H1 (cell line): ENCODE results near the gene GRIA2. TPM values are rescaled to one million over a fixed set of nuclear protein-coding genes. Genes with fewer than 3 reads are reported as not detected.

Experiments
- CTCF ChIA-PET: fragments of 300-600 bp; sonication (Branson Sonifier 250); formaldehyde crosslinking; loops from one replicate; lab custom pipeline; 2021; ENCODE audit not compliant: partially characterized antibody; lab: Charles Lee
- POLR2A ChIA-PET: fragments of 300-600 bp; sonication (Branson Sonifier 250); formaldehyde crosslinking; loops from one replicate; lab custom pipeline; 2021; ENCODE audit warnings: inconsistent platforms; ENCODE audit not compliant: partially characterized antibody; lab: Charles Lee
- DNase-seq, 2 experiments: peaks; one replicate each; pipeline versions ENCODE4 v3.0.0 to v3.0.0-alpha.2; 2010 to 2022; ENCODE audit warnings: low spot score in 2 of 2, low read depth in 1 of 2, mixed read lengths in 1 of 2
- FAIRE-seq: peaks from 2 replicates; lab custom pipeline; 2011; peaks lifted over from hg19 to GRCh38; lab: Jason Lieb, UNC
- H2AFZ ChIP-seq: 2 replicates; pipeline ENCODE4 v1.8.1; 2012; ENCODE audit warnings: low read length, inconsistent platforms
- H2AK5ac ChIP-seq: 2 replicates; pipeline ENCODE4 v1.6.1; 2013; ENCODE audit warnings: low read depth, low read length
- H2BK120ac ChIP-seq: replicated peaks from 2 replicates; pipeline ENCODE3; 2013; ENCODE audit warnings: low read depth, low read length, inconsistent platforms
- H2BK12ac ChIP-seq: 2 replicates; pipeline ENCODE4 v1.6.1; 2013; ENCODE audit warnings: low read depth, low read length
- H2BK15ac ChIP-seq: 2 replicates; pipeline ENCODE4 v1.6.1; 2013; ENCODE audit warnings: low read length
- H2BK20ac ChIP-seq: 2 replicates; pipeline ENCODE4 v1.6.1; 2013; ENCODE audit warnings: low read length
- H2BK5ac ChIP-seq: 2 replicates; pipeline ENCODE4 v1.6.1; 2013; ENCODE audit warnings: low read depth, low read length
- H3K14ac ChIP-seq: 2 replicates; pipeline ENCODE4 v1.6.1; 2013; ENCODE audit warnings: inconsistent platforms; ENCODE audit not compliant: insufficient read length
- H3K18ac ChIP-seq: 2 replicates; pipeline ENCODE4 v1.6.1; 2013; ENCODE audit warnings: low read length; ENCODE audit errors: extremely low read depth
- H3K23ac ChIP-seq: 2 replicates; pipeline ENCODE4 v1.6.1; 2013; ENCODE audit warnings: inconsistent platforms; ENCODE audit not compliant: insufficient read length
- H3K23me2 ChIP-seq: 2 replicates; pipeline ENCODE4 v1.6.1; 2013; ENCODE audit warnings: low read depth, low read length
- H3K27ac ChIP-seq: 2 replicates; pipeline ENCODE4 v1.6.1; 2011; ENCODE audit warnings: low read depth, low read length, inconsistent platforms
- H3K27me3 ChIP-seq, 4 experiments: replicated peaks in 1 of 4; 1 replicate in 1 of 4; 2 replicates in 3 of 4; pipeline versions ENCODE4 v1.6.1 to v1.8.1; 2011 to 2013; ENCODE audit warnings: low read length in 3 of 4, mild to moderate bottlenecking in 3 of 4, inconsistent platforms in 2 of 4, mixed read lengths in 2 of 4, moderate library complexity in 1 of 4; ENCODE audit not compliant: control insufficient read depth in 3 of 4, insufficient read depth in 3 of 4; ENCODE audit errors: extremely low read depth in 1 of 4
- H3K36me3 ChIP-seq, 4 experiments: 2 replicates each; pipeline versions ENCODE4 v1.6.1 to v1.8.1; 2011 to 2013; ENCODE audit warnings: mild to moderate bottlenecking in 4 of 4, low read length in 3 of 4, moderate library complexity in 2 of 4, control low read depth in 1 of 4, inconsistent platforms in 1 of 4; ENCODE audit not compliant: insufficient read depth in 4 of 4, control insufficient read depth in 2 of 4
- H3K4ac ChIP-seq: replicated peaks from 2 replicates; pipeline ENCODE3; 2013; ENCODE audit warnings: low read length, low read depth, mixed read lengths, inconsistent platforms; ENCODE audit not compliant: insufficient read length
- H3K4me1 ChIP-seq, 4 experiments: replicated peaks in 1 of 4; 1 replicate in 1 of 4; 2 replicates in 3 of 4; pipeline versions ENCODE4 v1.6.1 to v1.8.1; 2011 to 2013; ENCODE audit warnings: low read length in 3 of 4, inconsistent platforms in 2 of 4, mixed read lengths in 1 of 4; ENCODE audit not compliant: insufficient read depth in 4 of 4, control insufficient read depth in 3 of 4
- H3K4me2 ChIP-seq, 2 experiments: 2 replicates each; pipeline versions ENCODE4 v1.6.1 to v1.8.1; 2011 to 2013; ENCODE audit warnings: low read depth in 2 of 2, low read length in 2 of 2, control low read depth in 1 of 2, inconsistent platforms in 1 of 2, mild to moderate bottlenecking in 1 of 2; ENCODE audit not compliant: insufficient read depth in 1 of 2
- H3K4me3 ChIP-seq, 4 experiments: fragments of 200-600, 300-600 bp in 1 of 4; sonication (generic), shearing (Covaris generic), sonication (Bioruptor Twin) in 1 of 4; 2 replicates each; pipeline versions ENCODE4 v1.5.1 to v1.8.1; 2011 to 2016; ENCODE audit warnings: low read length in 4 of 4, low read depth in 3 of 4, control low read depth in 2 of 4, inconsistent platforms in 2 of 4, mild to moderate bottlenecking in 2 of 4, mixed read lengths in 1 of 4, moderate library complexity in 1 of 4; ENCODE audit not compliant: insufficient read depth in 2 of 4; ENCODE audit errors: extremely low read depth in 1 of 4
- H3K56ac ChIP-seq: replicated peaks from 2 replicates; pipeline ENCODE3; 2013; ENCODE audit warnings: low read depth, mild to moderate bottlenecking, mixed read lengths, low read length, inconsistent platforms; ENCODE audit not compliant: insufficient read length
- H3K79me1 ChIP-seq: 2 replicates; pipeline ENCODE4 v1.6.1; 2013; ENCODE audit warnings: low read depth, low read length, control low read depth
- H3K79me2 ChIP-seq, 2 experiments: 2 replicates each; pipeline versions ENCODE4 v1.6.1 to v1.8.1; 2012 to 2013; ENCODE audit warnings: low read length in 2 of 2, mild to moderate bottlenecking in 2 of 2, inconsistent platforms in 1 of 2; ENCODE audit not compliant: insufficient read depth in 2 of 2, control insufficient read depth in 1 of 2
- H3K9ac ChIP-seq, 4 experiments: replicated peaks in 1 of 4; 1 replicate in 1 of 4; 2 replicates in 3 of 4; pipeline versions ENCODE4 v1.6.1 to v1.8.1; 2011 to 2013; ENCODE audit warnings: low read depth in 3 of 4, low read length in 3 of 4, control low read depth in 2 of 4, mild to moderate bottlenecking in 2 of 4, moderate library complexity in 2 of 4, inconsistent platforms in 1 of 4; ENCODE audit errors: extremely low read depth in 1 of 4
- H3K9me3 ChIP-seq, 2 experiments: 2 replicates each; pipeline versions ENCODE4 v1.6.1 to v1.8.1; 2012 to 2013; ENCODE audit warnings: mild to moderate bottlenecking in 2 of 2, moderate library complexity in 2 of 2, control low read depth in 1 of 2, inconsistent platforms in 1 of 2, low read depth in 1 of 2, low read length in 1 of 2, mixed read lengths in 1 of 2; ENCODE audit not compliant: insufficient read depth in 2 of 2
- H4K20me1 ChIP-seq, 2 experiments: replicated peaks in 1 of 2; 2 replicates each; pipeline versions ENCODE3 to v1.8.1; 2011 to 2013; ENCODE audit warnings: inconsistent platforms in 2 of 2, low read length in 2 of 2, mild to moderate bottlenecking in 1 of 2; ENCODE audit not compliant: insufficient read depth in 2 of 2, control insufficient read depth in 1 of 2
- H4K5ac ChIP-seq: 2 replicates; pipeline ENCODE4 v1.6.1; 2013; ENCODE audit warnings: low read length, low read depth, mixed read lengths, inconsistent platforms; ENCODE audit not compliant: insufficient read length
- H4K8ac ChIP-seq: 2 replicates; pipeline ENCODE4 v1.8.0; 2013; ENCODE audit warnings: mild to moderate bottlenecking, moderate library complexity, low read length, inconsistent platforms; ENCODE audit not compliant: insufficient read depth; ENCODE audit errors: extremely low read depth
- H4K91ac ChIP-seq: replicated peaks from 2 replicates; pipeline ENCODE3; 2013; ENCODE audit warnings: low read length, mixed read lengths, inconsistent platforms; ENCODE audit not compliant: insufficient read length
- ASH2L ChIP-seq: fragments of 200-600, 300-600 bp; sonication (generic); IDR thresholded peaks from one replicate; pipeline ENCODE4 v1.7.1; 2017; ENCODE audit warnings: low read length
- ATF2 ChIP-seq: IDR thresholded peaks from 2 replicates; pipeline ENCODE4 v1.6.1; 2012; ENCODE audit warnings: low read length, inconsistent platforms
- BACH1 ChIP-seq: IDR thresholded peaks from 2 replicates; pipeline ENCODE4 v1.6.1; 2012; ENCODE audit warnings: low read length, improper control_type of control experiment
- CHD2 ChIP-seq: IDR thresholded peaks from 2 replicates; pipeline ENCODE4 v1.6.1; 2012; ENCODE audit warnings: low read length, improper control_type of control experiment
- CTCF ChIP-seq, 3 experiments: IDR thresholded peaks; 1 replicate in 2 of 3; 2 replicates in 1 of 3; pipeline versions ENCODE4 v1.5.1 to v1.6.1; 2011; ENCODE audit warnings: low read length in 3 of 3, mild to moderate bottlenecking in 3 of 3, inconsistent platforms in 2 of 3, low read depth in 1 of 3, moderate library complexity in 1 of 3; ENCODE audit not compliant: insufficient read depth in 1 of 3; ENCODE audit errors: control extremely low read depth in 1 of 3
- GABPA ChIP-seq: IDR thresholded peaks from 2 replicates; pipeline ENCODE4 v1.6.1; 2011; ENCODE audit warnings: mild to moderate bottlenecking, low read length, moderate library complexity, borderline replicate concordance; ENCODE audit not compliant: insufficient read depth
- POLR2AphosphoS5 ChIP-seq: IDR thresholded peaks from 2 replicates; pipeline ENCODE4 v1.6.1; 2011; ENCODE audit warnings: low read depth, low read length
- SIN3A ChIP-seq, 2 experiments: IDR thresholded peaks in 1 of 2; conservative IDR thresholded peaks in 1 of 2; 2 replicates each; pipeline ENCODE4 v1.6.1; 2011 to 2012; ENCODE audit warnings: low read length in 2 of 2, improper control_type of control experiment in 1 of 2, low read depth in 1 of 2, mild to moderate bottlenecking in 1 of 2
- TAF1 ChIP-seq: IDR thresholded peaks from 2 replicates; pipeline ENCODE4 v1.6.1; 2011; ENCODE audit warnings: mild to moderate bottlenecking, low read depth, low read length
- ZNF274 ChIP-seq: IDR thresholded peaks from 2 replicates; pipeline ENCODE4 v1.7.0; 2012; ENCODE audit warnings: low read length, borderline replicate concordance; ENCODE audit errors: extremely low read depth
- WGBS, 2 experiments: shearing (Covaris generic) in 1 of 2; methylation state at CpG; one replicate each; pipeline versions ENCODE4 v1.1.6 to v1.1.7; 2013 to 2015; ENCODE audit warnings: low lambda C conversion rate in 2 of 2, mixed read lengths in 2 of 2, inconsistent platforms in 1 of 2, low coverage in 1 of 2, missing lambda C conversion rate in 1 of 2; ENCODE audit not compliant: insufficient replicate concordance in 2 of 2, insufficient coverage in 1 of 2, insufficient read length in 1 of 2; ENCODE audit errors: extremely low coverage in 1 of 2, missing lambda C conversion rate in 1 of 2; 5-methylcytosine and 5-hydroxymethylcytosine counted together
- polyA plus RNA-seq, 7 experiments: library from polyadenylated mRNA; depleted of rRNA in 3 of 7; stranded (reverse) in 5 of 7; unstranded in 2 of 7; fragments of >200 nt in 5 of 7; fragments of 200-250 nt in 2 of 7; gene quantifications; 1 replicate in 5 of 7; 2 replicates in 1 of 7; 4 replicates in 1 of 7; pipeline versions ENCODE4 v1.2.1 to v1.2.3, GENCODE V29; 2011 to 2013; ENCODE audit warnings: missing spikeins in 2 of 7, mixed read lengths in 2 of 7
- total RNA-seq: library from RNA; stranded (reverse); fragmentation: NEBNext Ultra II Directional; extraction: Animal tissue kit (Norgen Biotek cat#: 25700); gene quantifications from 2 replicates; pipeline ENCODE4 v1.2.1, GENCODE V29; 2021

GRIA2 gene
- total and polyA plus RNA-seq, 2 of the 8 experiments (the other 6 are each of a cell fraction or from before 2014, with no cell fraction given), result not detected

- H4K20me1 ChIP-seq, result no peaks in the 10 kb centered on the region
- TF ChIP-seq TAF1 (no peak), ZNF274 (no peak), ATF2 (no peak), SIN3A (conservative IDR thresholded peaks at IDR 0.05 in 1 of 2, IDR thresholded peaks at IDR 0.05 in 1 of 2; ENCODE audit: low read depth in 1 of 2, low read length in 2 of 2) (no peak), GABPA (no peak), BACH1 (no peak), POLR2AphosphoS5 (no peak), CHD2 (no peak), CTCF (IDR thresholded peaks at IDR 0.05; ENCODE audit: control extremely low read depth in 1 of 3, insufficient read depth in 1 of 3, low read depth in 1 of 3, low read length in 3 of 3) (no peak), ASH2L (no peak)
Measured at GRCh38 chr4:157300701-157301100, 80.2 kb downstream of the GRIA2 start.

More at GRCh38 chr4:157300701-157301100, 80.2 kb downstream of the GRIA2 start:
- no peaks in the 10 kb centered on the region for H3K79me2 ChIP-seq
- no peak overlapping the region for H2BK20ac ChIP-seq
- H4K91ac ChIP-seq, result no peak overlapping the region
- H2AFZ ChIP-seq, result peak overlapping the region; percentile 81
- 85% methylated on average over 2 of the region's 2 CpGs; no CpG with 5 or more reads in 1 of the 2 experiments for WGBS, 2 experiments
- H3K18ac ChIP-seq, result no peak overlapping the region
- H4K5ac ChIP-seq, result no peak overlapping the region
- no peaks in the 10 kb centered on the region for H3K79me1 ChIP-seq
- H2BK15ac ChIP-seq, result no peak overlapping the region
- no peaks in the 10 kb centered on the region for H3K9me3 ChIP-seq
- no peak overlapping the region for H3K4me3 ChIP-seq
- H3K36me3 ChIP-seq, result no peaks in the 10 kb centered on the region
- ChIA-PET CTCF (interaction anchor here (0.7 kb wide), 1 partner anchor 1206 kb away, joined by 3 read pairs; no protein-coding TSS in a partner anchor), POLR2A (no interaction called here)
- FAIRE-seq (no peak), DNase-seq (no peak)
- no peak overlapping the region for H3K4ac ChIP-seq
- no peak overlapping the region for H3K14ac ChIP-seq
- no peak overlapping the region for H3K56ac ChIP-seq
- H3K4me1 ChIP-seq, result no peaks in the 10 kb centered on the region
- no peak overlapping the region for H2BK5ac ChIP-seq
- H3K9ac ChIP-seq, result no peak overlapping the region
- peaks cover 0 to 1% (median 0%) of the 10 kb centered on the region in 4 experiments; a peak in 1 of 7 replicates for H3K27me3 ChIP-seq
- no peak overlapping the region for H3K27ac ChIP-seq
- H2BK12ac ChIP-seq, result no peak overlapping the region
- H2AK5ac ChIP-seq, result no peak overlapping the region
- H3K23ac ChIP-seq, result no peak overlapping the region
- no peak overlapping the region; the same call in 1 of the 2 replicates for H4K8ac ChIP-seq
- no peaks in the 10 kb centered on the region; the same call in 1 of the 2 replicates for H3K23me2 ChIP-seq
- no peak overlapping the region for H2BK120ac ChIP-seq
- H3K4me2 ChIP-seq, result no peak overlapping the region
